Thoracic aorta (tissue), 2 donors: ENCODE results near the gene WAC. TPM values are rescaled to one million over a fixed set of nuclear protein-coding genes. Genes with fewer than 3 reads are reported as not detected.

Experiments used
- ATAC-seq: fragments of 150-250 bp; one replicate; pipeline ENCODE4 v1.8.0; 2017; ENCODE audit warnings: low read depth; ENCODE audit not compliant: insufficient number of reproducible peaks, low FRiP score
- DNase-seq: peaks from one replicate; pipeline ENCODE4 v3.0.0-alpha.2; 2020; ENCODE audit warnings: low spot score
- H3K27ac ChIP-seq, 2 donors: fragments of 200-600 bp; sonication (generic); 1 replicate in 1 of 2; 2 replicates in 1 of 2; pipeline ENCODE4 v1.5.1; 2016; ENCODE audit warnings: mild to moderate bottlenecking in 2 of 2, moderate library complexity in 2 of 2
- H3K27me3 ChIP-seq: fragments of 200-600 bp; sonication (generic); replicated peaks from 2 replicates; pipeline ENCODE4 v1.6.0; 2016; ENCODE audit warnings: mild to moderate bottlenecking; ENCODE audit not compliant: insufficient read depth
- H3K36me3 ChIP-seq: fragments of 200-600 bp; sonication (generic); one replicate; pipeline ENCODE4 v1.5.1; 2016
- H3K4me1 ChIP-seq, 2 donors: fragments of 200-600 bp; sonication (generic); 1 replicate in 1 of 2; 2 replicates in 1 of 2; pipeline versions ENCODE4 v1.5.1 to v1.6.0; 2016; ENCODE audit warnings: low read depth in 2 of 2, mild to moderate bottlenecking in 1 of 2; ENCODE audit not compliant: control insufficient read depth in 1 of 2
- H3K4me3 ChIP-seq: fragments of 200-600 bp; sonication (generic); 2 replicates; pipeline ENCODE4 v1.5.1; 2016; ENCODE audit warnings: mild to moderate bottlenecking
- H3K9me3 ChIP-seq: fragments of 200-600 bp; sonication (generic); 2 replicates; pipeline ENCODE4 v1.5.1; 2016
- total RNA-seq, 2 donors: library from RNA; depleted of rRNA; stranded (reverse); fragments of >200 nt; gene quantifications; one replicate each; pipeline versions ENCODE4 v1.1.0 to v1.2.3, GENCODE V29; 2016
- TF ChIP-seq, protein P1 (sequence below): fragments of 200-600 bp; sonication (generic); IDR thresholded peaks from one replicate; pipeline ENCODE4 v1.5.1; 2019; ENCODE audit warnings: antibody characterized with exemption

WAC gene
- total RNA-seq, 2 donors from 2014 or later, result 102 to 142 TPM

DNA sequence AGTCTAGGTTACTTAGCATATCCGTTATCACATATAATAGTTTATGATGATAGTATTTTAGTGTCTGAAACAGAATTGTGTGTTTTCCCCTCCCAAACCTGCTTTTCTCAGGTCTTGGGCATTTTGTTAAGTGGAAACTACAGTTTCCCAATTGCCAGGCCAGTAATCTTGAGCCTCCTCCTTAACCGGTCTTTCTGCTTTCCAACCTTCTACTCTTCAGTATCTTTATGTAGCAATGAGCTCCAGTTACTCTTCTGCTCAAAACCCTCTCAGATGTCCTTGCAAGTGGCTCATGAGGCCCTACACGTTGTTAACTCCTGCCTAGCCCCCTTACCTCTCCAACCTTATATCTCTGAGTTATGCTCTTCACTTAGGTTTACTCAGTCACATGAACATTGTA, 22.0 kb downstream of the WAC start:
- Histone ChIP-seq H3K9me3 (no peaks in the 10 kb centered on the region), H3K4me1 (peaks cover 20 to 91% of the 10 kb centered on the region in 2 donors), H3K27ac (no peak overlapping the region), H3K4me3 (no peak overlapping the region), H3K36me3 (no peaks in the 10 kb centered on the region), H3K27me3 (no peaks in the 10 kb centered on the region)
- no peak for DNase-seq
- TF ChIP-seq, protein P1, sequence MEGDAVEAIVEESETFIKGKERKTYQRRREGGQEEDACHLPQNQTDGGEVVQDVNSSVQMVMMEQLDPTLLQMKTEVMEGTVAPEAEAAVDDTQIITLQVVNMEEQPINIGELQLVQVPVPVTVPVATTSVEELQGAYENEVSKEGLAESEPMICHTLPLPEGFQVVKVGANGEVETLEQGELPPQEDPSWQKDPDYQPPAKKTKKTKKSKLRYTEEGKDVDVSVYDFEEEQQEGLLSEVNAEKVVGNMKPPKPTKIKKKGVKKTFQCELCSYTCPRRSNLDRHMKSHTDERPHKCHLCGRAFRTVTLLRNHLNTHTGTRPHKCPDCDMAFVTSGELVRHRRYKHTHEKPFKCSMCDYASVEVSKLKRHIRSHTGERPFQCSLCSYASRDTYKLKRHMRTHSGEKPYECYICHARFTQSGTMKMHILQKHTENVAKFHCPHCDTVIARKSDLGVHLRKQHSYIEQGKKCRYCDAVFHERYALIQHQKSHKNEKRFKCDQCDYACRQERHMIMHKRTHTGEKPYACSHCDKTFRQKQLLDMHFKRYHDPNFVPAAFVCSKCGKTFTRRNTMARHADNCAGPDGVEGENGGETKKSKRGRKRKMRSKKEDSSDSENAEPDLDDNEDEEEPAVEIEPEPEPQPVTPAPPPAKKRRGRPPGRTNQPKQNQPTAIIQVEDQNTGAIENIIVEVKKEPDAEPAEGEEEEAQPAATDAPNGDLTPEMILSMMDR, result no peak
- no peak for ATAC-seq

DNA sequence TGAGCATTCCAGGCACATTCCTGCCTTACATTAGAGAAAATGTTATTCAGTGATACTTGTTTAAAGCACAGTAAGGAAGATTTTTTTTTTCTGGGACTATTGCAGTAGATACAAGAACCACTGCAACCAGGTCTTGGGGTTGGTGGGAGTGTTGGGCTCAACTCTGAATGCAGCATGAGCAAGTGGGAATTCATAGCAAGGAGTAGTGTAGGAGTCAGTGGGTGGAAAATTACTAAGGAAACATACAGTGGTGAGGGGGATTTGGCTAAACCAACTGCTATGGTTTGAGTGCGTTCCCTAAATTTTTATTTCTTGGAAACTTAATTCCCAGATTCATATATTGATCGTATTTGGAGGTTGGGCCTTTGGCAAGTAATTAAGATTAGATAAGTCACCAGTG, 22.4 kb downstream of the WAC start:
- Histone ChIP-seq H3K27ac (no peak overlapping the region), H3K36me3 (no peaks in the 10 kb centered on the region), H3K4me3 (no peak overlapping the region), H3K4me1 (peaks cover 20 to 91% of the 10 kb centered on the region in 2 donors), H3K27me3 (no peaks in the 10 kb centered on the region), H3K9me3 (no peaks in the 10 kb centered on the region)
- DNase-seq, result no peak
- TF ChIP-seq, protein P1, result no peak
- no peak for ATAC-seq

DNA sequence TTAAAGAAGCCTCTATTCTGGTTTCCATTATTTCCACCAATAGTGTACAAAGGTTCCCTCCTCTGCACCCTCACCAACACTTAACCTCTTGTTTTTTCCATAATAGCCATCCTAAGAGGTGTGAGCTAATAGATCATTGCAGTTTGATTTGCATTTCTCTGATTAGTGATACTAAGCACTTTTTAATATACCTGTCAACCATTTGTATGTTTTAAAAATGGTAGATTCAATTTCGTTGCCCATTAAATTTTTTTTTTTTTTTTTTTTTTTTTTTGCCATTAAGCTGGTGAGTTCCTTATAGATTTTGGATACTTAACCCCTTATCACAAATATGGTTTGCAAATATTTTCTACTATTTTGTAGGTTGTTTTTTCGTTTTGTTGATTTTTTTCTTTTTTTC, 23.2 kb downstream of the WAC start:
- Histone ChIP-seq H3K4me3 (no peak overlapping the region), H3K4me1 (peaks cover 20 to 89% of the 10 kb centered on the region in 2 donors), H3K36me3 (no peaks in the 10 kb centered on the region), H3K9me3 (no peaks in the 10 kb centered on the region), H3K27ac (no peak overlapping the region), H3K27me3 (no peaks in the 10 kb centered on the region)
- DNase-seq (no peak), ATAC-seq (no peak)
- TF ChIP-seq, protein P1, result no peak

DNA sequence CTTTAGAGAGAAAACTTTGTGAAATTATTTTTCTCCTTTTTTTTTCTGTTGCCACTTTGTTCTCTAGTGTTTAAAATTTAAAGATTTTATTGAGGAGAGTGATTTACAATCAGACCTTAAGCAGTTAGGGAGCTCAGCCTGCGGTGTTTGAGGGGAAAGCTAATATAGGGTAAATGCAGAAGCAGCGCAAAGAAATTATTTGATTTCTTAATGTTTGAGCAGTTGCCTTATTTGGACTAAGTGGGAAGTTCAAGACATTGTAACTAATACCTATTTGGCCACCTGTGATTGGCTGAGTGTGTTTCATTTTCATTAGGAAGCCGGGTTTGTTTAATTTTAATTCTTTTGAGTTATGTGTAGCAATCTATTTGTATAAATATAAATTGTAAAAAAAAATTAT, 25.3 kb downstream of the WAC start:
- H3K27ac ChIP-seq, result no peak overlapping the region
- no peak overlapping the region for H3K4me3 ChIP-seq
- no peaks in the 10 kb centered on the region for H3K9me3 ChIP-seq
- peaks cover 20 to 69% of the 10 kb centered on the region in 2 donors for H3K4me1 ChIP-seq
- no peaks in the 10 kb centered on the region for H3K36me3 ChIP-seq
- no peaks in the 10 kb centered on the region for H3K27me3 ChIP-seq
- TF ChIP-seq, protein P1, result no peak
- DNase-seq (no peak), ATAC-seq (no peak)

DNA sequence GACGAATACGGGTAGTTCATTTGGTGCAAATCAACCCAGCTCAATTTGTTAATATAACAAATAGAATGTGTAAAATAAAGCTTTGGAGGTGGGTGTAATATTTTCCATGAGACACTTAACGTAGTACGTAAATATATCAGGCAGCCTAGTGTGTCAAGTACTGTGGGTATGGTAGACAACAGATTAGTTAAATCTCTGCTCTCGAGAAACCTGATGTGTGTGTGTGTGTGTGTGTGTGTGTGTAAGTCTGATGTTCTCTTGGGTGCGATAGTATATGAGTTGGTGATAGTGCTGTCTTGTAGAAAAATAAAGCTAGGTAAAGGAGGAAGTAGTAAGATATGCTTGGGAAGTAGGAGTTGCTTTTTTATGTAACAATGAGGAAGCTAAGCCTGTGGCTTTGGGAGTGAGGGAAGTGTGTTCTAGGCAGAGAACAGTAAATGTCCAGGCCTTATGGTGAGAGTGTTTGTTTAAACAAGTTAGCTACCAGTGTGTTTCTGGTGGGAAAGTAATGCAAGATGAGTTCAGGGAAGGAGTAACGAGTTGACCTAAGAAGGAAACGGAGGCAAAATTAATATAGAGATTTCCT, 26.1 kb downstream of the WAC start:
- Histone ChIP-seq H3K27ac (no peak overlapping the region), H3K4me3 (no peak overlapping the region), H3K27me3 (no peaks in the 10 kb centered on the region), H3K9me3 (no peaks in the 10 kb centered on the region), H3K36me3 (no peaks in the 10 kb centered on the region), H3K4me1 (peaks cover 18 to 61% of the 10 kb centered on the region in 2 donors)
- DNase-seq, result no peak
- TF ChIP-seq, protein P1, result no peak
- no peak for ATAC-seq
